Endodermal cell (in vitro differentiated cells): ENCODE data around the gene LILRB3. TPM values are rescaled to one million over a fixed set of nuclear protein-coding genes. Genes with fewer than 3 reads are reported as not detected.
"Not testable (repeated sequence)": the region's sequence is repeated elsewhere in the genome, so short reads cannot be mapped to it uniquely, and the experiment has no call there.

Experiments
- DNase-seq: peaks from one replicate; pipeline ENCODE4 v3.0.0-alpha.2; 2017
- H3K27ac ChIP-seq: 2 replicates; pipeline ENCODE4 v1.5.1; 2013; ENCODE audit warnings: mild to moderate bottlenecking, low read depth, low read length, moderate library complexity
- H3K27me3 ChIP-seq: 2 replicates; pipeline ENCODE4 v1.6.1; 2013; ENCODE audit warnings: mild to moderate bottlenecking, low read length, moderate library complexity; ENCODE audit not compliant: insufficient read depth, control insufficient read depth, poor library complexity, severe bottlenecking
- H3K36me3 ChIP-seq: 2 replicates; pipeline ENCODE4 v1.7.0; 2013; ENCODE audit warnings: mild to moderate bottlenecking, low read length, moderate library complexity; ENCODE audit not compliant: control insufficient read depth, insufficient read depth
- H3K4me1 ChIP-seq: one replicate; pipeline ENCODE4 v1.7.0; 2013; ENCODE audit warnings: low read length; ENCODE audit not compliant: control insufficient read depth, insufficient read depth
- H3K4me3 ChIP-seq: 2 replicates; pipeline ENCODE4 v1.5.1; 2013; ENCODE audit warnings: mild to moderate bottlenecking, low read length, moderate library complexity
- H3K9ac ChIP-seq: 2 replicates; pipeline ENCODE4 v1.6.1; 2013; ENCODE audit warnings: mild to moderate bottlenecking, low read length, moderate library complexity; ENCODE audit not compliant: poor library complexity, severe bottlenecking; ENCODE audit errors: extremely low read depth
- H3K9me3 ChIP-seq: 2 replicates; pipeline ENCODE4 v1.6.1; 2013; ENCODE audit warnings: mild to moderate bottlenecking, low read length, moderate library complexity; ENCODE audit not compliant: control insufficient read depth
- H3K27ac Mint-ChIP-seq: 2 replicates; pipeline ENCODE4 v1.8.0; 2020; ENCODE audit warnings: mixed read lengths
- H3K27me3 Mint-ChIP-seq: 2 replicates; pipeline ENCODE4 v1.8.0; 2021; ENCODE audit warnings: mild to moderate bottlenecking, mixed read lengths; ENCODE audit not compliant: insufficient read depth
- H3K36me3 Mint-ChIP-seq: 2 replicates; pipeline ENCODE4 v1.8.0; 2020; ENCODE audit warnings: low read depth, mixed read lengths
- H3K4me1 Mint-ChIP-seq: 2 replicates; pipeline ENCODE4 v1.8.0; 2020; ENCODE audit warnings: mixed read lengths
- H3K4me3 Mint-ChIP-seq: 2 replicates; pipeline ENCODE4 v1.8.0; 2020; ENCODE audit warnings: mild to moderate bottlenecking, moderate library complexity, mixed read lengths
- H3K9me3 Mint-ChIP-seq: 2 replicates; pipeline ENCODE4 v1.8.0; 2020; ENCODE audit warnings: mild to moderate bottlenecking, mixed read lengths
- WGBS, 2 experiments: methylation state at CpG; one replicate each; pipeline versions ENCODE4 v1.1.5 to v1.1.7; 2013; ENCODE audit warnings: missing lambda C conversion rate in 2 of 2, mixed read lengths in 1 of 2; ENCODE audit not compliant: insufficient coverage in 1 of 2, insufficient read length in 1 of 2; 5-methylcytosine and 5-hydroxymethylcytosine counted together
- long read RNA-seq, 4 experiments: library from polyadenylated mRNA in 2 of 4; library from RNA in 1 of 4; library from capped mRNA in 1 of 4; stranded (forward) in 3 of 4; unstranded in 1 of 4; transcript quantifications; one replicate each; pipeline ENCODE4 v2.0.0, GENCODE V29; 2020 to 2021; ENCODE audit warnings: inconsistent platforms in 1 of 4
- polyA plus RNA-seq, 2 experiments: library from polyadenylated mRNA; stranded (reverse); fragments of 50-300 nt; gene quantifications; one replicate each; pipeline ENCODE4 v1.2.3, GENCODE V29; 2013
- total RNA-seq, 2 donors: library from RNA; stranded (reverse); fragmentation: NEBNext Ultra II Directional in 1 of 2; extraction: Animal tissue kit (Norgen Biotek cat#: 25700) in 1 of 2; gene quantifications; 2 replicates in 1 of 2; 3 replicates in 1 of 2; pipeline ENCODE4 v1.2.1, GENCODE V29; 2021
- TF ChIP-seq, protein P1 (sequence below): fragments of 200-600 bp; sonication (generic); conservative IDR thresholded peaks from 2 replicates; pipeline ENCODE4 v1.5.0; 2021; ENCODE audit warnings: antibody characterized with exemption, mild to moderate bottlenecking

Gene LILRB3
- not detected for total RNA-seq
- polyA plus RNA-seq (2013, experiment 1 of 2): not detected
- polyA plus RNA-seq (2013, experiment 2 of 2): not detected
- long read RNA-seq, experiment 1: 0 reads
- long read RNA-seq, experiment 2: 0 reads
- long read RNA-seq, experiment 3: 0 reads
- long read RNA-seq, experiment 4: 0 reads

DNA sequence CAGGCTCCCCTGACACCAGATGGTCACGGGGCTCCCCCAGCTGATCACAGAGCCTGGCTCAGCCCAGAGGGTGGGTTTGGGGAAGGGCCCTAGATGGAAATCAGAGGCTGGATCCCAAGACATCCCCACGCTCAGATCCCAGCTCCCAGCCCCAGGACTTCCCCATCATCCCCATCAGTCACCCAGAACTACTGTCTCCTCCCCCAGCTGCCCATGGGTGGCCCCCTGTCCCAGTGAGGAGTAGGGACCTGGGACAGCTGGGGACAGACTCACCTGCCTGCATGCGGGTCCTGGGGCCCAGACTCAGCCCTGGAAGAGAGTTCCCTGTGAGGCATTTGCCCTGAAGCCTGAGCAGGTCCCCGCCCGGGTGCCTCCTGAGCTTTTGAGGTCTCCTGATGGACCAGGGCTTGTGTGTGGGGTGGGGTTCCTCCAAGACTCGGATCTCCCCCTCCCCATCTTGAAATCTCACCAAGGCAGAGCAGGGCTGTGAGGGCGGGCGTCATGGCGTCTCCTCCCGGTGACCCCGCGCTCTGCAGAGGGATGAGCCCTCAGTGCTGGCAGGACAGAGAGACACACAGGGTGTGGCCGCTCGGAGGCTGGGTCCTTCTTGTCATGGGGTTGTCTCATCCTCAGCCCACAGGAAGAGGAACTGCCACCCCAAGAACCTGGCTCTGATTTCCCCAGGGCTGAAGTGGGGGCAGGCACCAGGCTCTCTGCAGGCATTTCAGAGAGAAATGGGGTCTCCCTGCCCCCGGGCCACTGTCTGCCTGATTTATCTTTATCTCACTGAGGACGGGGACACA lies at the start of gene LILRB3:
TSS of gene LILRB3 (minus strand) at position 534 of the 803 bp plus-strand sequence. CDS start at position 503, 31 bp downstream.
- not testable (repeated sequence) for H3K9me3 ChIP-seq, H3K4me3 ChIP-seq, H3K9me3 Mint-ChIP-seq, H3K27ac Mint-ChIP-seq, H3K27me3 ChIP-seq, DNase-seq, H3K27ac ChIP-seq, H3K36me3 Mint-ChIP-seq, H3K4me3 Mint-ChIP-seq, H3K9ac ChIP-seq, H3K4me1 ChIP-seq, H3K36me3 ChIP-seq, H3K4me1 Mint-ChIP-seq
- peaks cover 19% of the 10 kb centered on the region for H3K27me3 Mint-ChIP-seq
- WGBS, 2 experiments: 87 to 100% methylated on average over 1 to 13 of the region's 16 CpGs

DNA sequence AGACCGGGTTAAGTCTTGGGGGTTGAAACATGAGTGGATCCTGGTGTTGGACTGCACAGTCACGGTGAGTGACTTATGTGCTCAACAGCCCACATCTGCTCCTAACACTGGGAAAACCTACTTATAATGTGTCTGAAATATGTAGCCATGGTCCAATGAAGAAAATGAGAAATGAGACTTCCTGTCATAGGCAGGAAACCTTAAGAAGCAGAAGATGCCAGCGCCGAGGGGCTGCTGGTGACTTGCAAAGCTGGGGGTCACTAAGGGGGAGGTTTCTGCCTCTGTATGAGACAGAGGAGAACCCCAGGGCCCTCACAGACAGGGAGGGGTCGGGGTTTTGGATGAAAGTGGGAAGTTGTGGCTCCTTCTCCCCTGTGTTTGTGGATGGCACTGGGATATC lies 49.4 kb upstream of the LILRB3 start:
- 86 to 100% methylated on average over 2 to 5 of the region's 5 CpGs for WGBS, 2 experiments
- H3K27ac Mint-ChIP-seq, H3K4me1 Mint-ChIP-seq, H3K9me3 Mint-ChIP-seq, H3K36me3 ChIP-seq, H3K4me3 Mint-ChIP-seq, H3K4me3 ChIP-seq, H3K4me1 ChIP-seq, DNase-seq, H3K9ac ChIP-seq, H3K9me3 ChIP-seq, H3K27ac ChIP-seq, H3K36me3 Mint-ChIP-seq: not testable (repeated sequence)
- H3K27me3 Mint-ChIP-seq: peaks cover 23% of the 10 kb centered on the region
- H3K27me3 ChIP-seq: peaks cover 22% of the 10 kb centered on the region

DNA sequence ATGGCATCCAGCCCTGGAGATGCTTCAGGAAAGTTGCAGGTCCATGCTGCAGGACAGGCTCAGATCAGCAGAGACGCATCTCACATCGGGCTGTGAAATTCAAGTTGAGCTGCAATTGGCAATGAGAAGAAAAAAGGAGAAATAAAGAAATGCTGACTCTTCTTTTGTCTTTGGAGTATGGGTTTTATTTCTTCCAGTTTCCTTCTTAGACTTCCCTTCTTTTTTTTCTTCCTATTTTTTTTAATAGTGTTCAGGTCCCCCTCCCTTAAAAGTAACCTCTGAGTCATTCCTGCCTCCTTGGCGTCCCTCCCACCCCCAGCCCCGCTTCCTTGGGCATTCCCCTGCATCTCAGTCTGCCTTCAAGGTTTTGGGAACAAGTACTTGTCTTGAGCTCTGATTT lies 48.8 kb upstream of the LILRB3 start:
- WGBS, 2 experiments: 77% methylated on average over 3 of the region's 4 CpGs; no CpG with 5 or more reads in 1 of the 2 experiments
- DNase-seq, H3K9me3 ChIP-seq, H3K27ac ChIP-seq, H3K9me3 Mint-ChIP-seq, H3K27ac Mint-ChIP-seq, H3K36me3 Mint-ChIP-seq, H3K4me1 ChIP-seq, H3K4me1 Mint-ChIP-seq, H3K9ac ChIP-seq, H3K4me3 ChIP-seq, H3K36me3 ChIP-seq, H3K4me3 Mint-ChIP-seq: not testable (repeated sequence)
- peaks cover 23% of the 10 kb centered on the region for H3K27me3 Mint-ChIP-seq
- H3K27me3 ChIP-seq: peaks cover 22% of the 10 kb centered on the region

GRCh38 chr19:54271106-54271505 lies 48.3 kb upstream of the LILRB3 start:
- H3K27me3 Mint-ChIP-seq: peaks cover 23% of the 10 kb centered on the region
- TF ChIP-seq, protein P1, sequence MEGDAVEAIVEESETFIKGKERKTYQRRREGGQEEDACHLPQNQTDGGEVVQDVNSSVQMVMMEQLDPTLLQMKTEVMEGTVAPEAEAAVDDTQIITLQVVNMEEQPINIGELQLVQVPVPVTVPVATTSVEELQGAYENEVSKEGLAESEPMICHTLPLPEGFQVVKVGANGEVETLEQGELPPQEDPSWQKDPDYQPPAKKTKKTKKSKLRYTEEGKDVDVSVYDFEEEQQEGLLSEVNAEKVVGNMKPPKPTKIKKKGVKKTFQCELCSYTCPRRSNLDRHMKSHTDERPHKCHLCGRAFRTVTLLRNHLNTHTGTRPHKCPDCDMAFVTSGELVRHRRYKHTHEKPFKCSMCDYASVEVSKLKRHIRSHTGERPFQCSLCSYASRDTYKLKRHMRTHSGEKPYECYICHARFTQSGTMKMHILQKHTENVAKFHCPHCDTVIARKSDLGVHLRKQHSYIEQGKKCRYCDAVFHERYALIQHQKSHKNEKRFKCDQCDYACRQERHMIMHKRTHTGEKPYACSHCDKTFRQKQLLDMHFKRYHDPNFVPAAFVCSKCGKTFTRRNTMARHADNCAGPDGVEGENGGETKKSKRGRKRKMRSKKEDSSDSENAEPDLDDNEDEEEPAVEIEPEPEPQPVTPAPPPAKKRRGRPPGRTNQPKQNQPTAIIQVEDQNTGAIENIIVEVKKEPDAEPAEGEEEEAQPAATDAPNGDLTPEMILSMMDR: no peak
- DNase-seq: no peak

More at GRCh38 chr19:54271106-54271505, 48.3 kb upstream of the LILRB3 start:
- H3K4me1 Mint-ChIP-seq: no peaks in the 10 kb centered on the region
- Histone ChIP-seq H3K9me3 (no peaks in the 10 kb centered on the region), H3K27me3 (peaks cover 22% of the 10 kb centered on the region), H3K27ac (no peak overlapping the region), H3K4me1 (no peaks in the 10 kb centered on the region), H3K9ac (no peak overlapping the region), H3K4me3 (no peak overlapping the region), H3K36me3 (no peaks in the 10 kb centered on the region)
- WGBS, 2 experiments: 77 to 94% methylated on average over 4 to 8 of the region's 8 CpGs
- H3K36me3 Mint-ChIP-seq: no peaks in the 10 kb centered on the region
- H3K27ac Mint-ChIP-seq: no peak overlapping the region
- no peaks in the 10 kb centered on the region for H3K9me3 Mint-ChIP-seq
- no peak overlapping the region for H3K4me3 Mint-ChIP-seq
